Esophagus muscularis mucosa (tissue), 2 donors: ENCODE results near the gene RAE1.

Source experiments
- POLR2A ChIP-seq: fragments of 450-650 bp; IDR thresholded peaks from one replicate; pipeline ENCODE4 v1.6.1; 2017; ENCODE audit warnings: antibody characterized with exemption, moderate library complexity, mild to moderate bottlenecking, low read depth
- POLR2AphosphoS5 ChIP-seq, 2 donors: sonication (generic); formaldehyde crosslinking; IDR thresholded peaks; one replicate each; pipeline ENCODE4 v1.6.1; 2017; ENCODE audit warnings: antibody characterized with exemption in 2 of 2

GRCh38 chr20:57342829-57343228 lies 8.2 kb upstream of the RAE1 start:
- TF ChIP-seq POLR2AphosphoS5 (IDR thresholded peaks at IDR 0.05) (no peak), POLR2A (no peak)
